Measurements from ENCODE around the gene ISL2.
"Not testable (repeated sequence)": the region's sequence is repeated elsewhere in the genome, so short reads cannot be mapped to it uniquely, and the experiment has no call there.

ISL2 gene

DNA sequence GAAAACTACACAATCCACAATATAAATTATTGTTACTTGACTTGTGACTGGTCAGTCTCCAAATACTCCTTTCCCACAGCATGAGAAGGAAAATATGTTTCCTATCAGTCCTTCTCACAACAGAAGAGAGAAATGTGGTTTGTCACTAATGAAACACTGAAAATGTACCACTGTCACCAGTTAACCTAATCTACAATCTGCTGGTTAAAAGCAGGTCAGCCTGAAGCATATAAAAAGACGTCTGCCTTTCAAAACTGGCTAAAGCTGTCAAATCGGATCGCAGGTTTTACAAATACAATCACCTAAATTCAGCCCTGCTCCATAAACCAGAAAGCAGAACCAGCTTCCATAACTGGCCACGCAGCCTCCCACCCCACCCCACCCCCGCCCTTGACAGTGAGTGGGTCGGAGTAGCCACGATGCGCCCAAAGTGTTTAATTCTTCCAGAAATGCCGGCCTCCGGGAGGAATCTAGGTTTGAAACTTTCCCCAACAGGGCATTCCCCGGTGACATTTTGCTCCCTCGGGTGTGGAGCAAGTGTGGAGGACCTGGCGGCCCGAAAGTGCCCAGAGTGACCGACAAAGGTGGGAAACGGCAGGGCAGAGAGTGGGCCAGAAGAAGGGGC, 26.0 kb upstream of the ISL2 start:
- peaks cover 13% of the 10 kb centered on the region; the same call in 1 of the 2 replicates for H3K36me3 ChIP-seq
- peak overlapping the region; percentile 94 for H3K27ac ChIP-seq
- peaks cover 48% of the 10 kb centered on the region for H4K20me1 ChIP-seq
- H3K4me3 ChIP-seq: peak overlapping the region; percentile 95
- peaks cover 24% of the 10 kb centered on the region for H3K4me1 ChIP-seq
- no peak for TF ChIP-seq Cebpa-rat (IDR thresholded peaks at IDR 0.05)
- peak overlapping the region; percentile 94 for H3K9ac ChIP-seq
- peak overlapping the region; percentile 83 for H3K4me2 ChIP-seq
- no peaks in the 10 kb centered on the region for H3K9me3 ChIP-seq
- H3K27me3 ChIP-seq: no peaks in the 10 kb centered on the region

DNA sequence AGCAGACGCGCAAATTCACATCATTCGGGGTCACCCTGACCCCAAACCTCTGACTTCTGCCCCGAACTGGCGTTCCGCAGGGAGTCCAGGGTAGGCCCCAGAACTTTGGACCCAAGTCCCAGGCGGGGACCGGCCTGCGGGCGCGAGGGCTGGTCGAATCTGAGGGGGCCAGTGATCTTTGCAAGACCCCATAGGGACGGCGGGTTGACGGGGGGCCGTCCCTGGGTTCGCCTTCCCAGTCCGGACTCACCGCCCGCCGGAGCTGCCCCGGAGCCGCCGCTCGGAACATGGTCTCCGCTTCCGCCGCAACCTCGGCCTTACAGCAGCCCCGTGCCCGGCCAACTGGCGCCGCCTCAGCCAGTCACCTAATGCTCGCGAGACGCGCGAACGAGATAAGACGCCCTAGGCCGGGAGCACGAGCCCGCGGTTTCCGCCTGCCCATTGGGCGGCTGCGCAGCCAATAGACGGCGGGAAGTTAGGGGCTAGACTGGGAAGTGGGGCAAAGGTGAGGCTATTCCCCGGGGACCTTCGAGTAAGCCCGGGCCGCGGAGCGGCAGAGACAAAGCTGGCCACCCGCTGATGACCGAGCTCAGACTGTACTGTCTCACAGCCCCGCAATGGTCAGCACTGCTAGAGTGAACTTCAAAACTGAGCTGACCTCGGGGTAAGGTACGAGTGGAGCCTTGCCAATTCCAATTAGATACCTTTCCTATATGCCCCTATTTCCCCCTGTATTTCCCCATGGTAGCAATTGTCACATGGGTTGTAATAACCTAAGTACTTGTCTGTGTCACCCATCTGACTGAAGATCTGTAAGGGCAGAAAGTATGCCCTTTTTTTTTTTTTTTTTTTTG, 25.2 kb upstream of the ISL2 start, which contains the start of gene ETFA:
TSS of gene ETFA (minus strand) at position 370 of the 854 bp plus-strand sequence. CDS start at position 289, 81 bp downstream.
- H3K9me3 ChIP-seq: no peaks in the 10 kb centered on the region
- peaks cover 24% of the 10 kb centered on the region for H3K4me1 ChIP-seq
- H3K27me3 ChIP-seq: no peaks in the 10 kb centered on the region
- H4K20me1 ChIP-seq: peaks cover 41% of the 10 kb centered on the region
- peaks cover 13% of the 10 kb centered on the region; the same call in 1 of the 2 replicates for H3K36me3 ChIP-seq
- peak within 1 kb of the TSS; percentile 95 for H3K4me3 ChIP-seq
- H3K27ac ChIP-seq: peak within 1 kb of the TSS; percentile 94
- peak within 1 kb of the TSS; percentile 83 for H3K4me2 ChIP-seq
- peak within 1 kb of the TSS; percentile 94 for H3K9ac ChIP-seq
- no peak for TF ChIP-seq Cebpa-rat (IDR thresholded peaks at IDR 0.05)

- Histone ChIP-seq H3K9ac (no peak overlapping the region), H3K4me3 (no peak overlapping the region)
Observed at GRCh38 chr15:76312540-76313174, 23.9 kb upstream of the ISL2 start.

DNA sequence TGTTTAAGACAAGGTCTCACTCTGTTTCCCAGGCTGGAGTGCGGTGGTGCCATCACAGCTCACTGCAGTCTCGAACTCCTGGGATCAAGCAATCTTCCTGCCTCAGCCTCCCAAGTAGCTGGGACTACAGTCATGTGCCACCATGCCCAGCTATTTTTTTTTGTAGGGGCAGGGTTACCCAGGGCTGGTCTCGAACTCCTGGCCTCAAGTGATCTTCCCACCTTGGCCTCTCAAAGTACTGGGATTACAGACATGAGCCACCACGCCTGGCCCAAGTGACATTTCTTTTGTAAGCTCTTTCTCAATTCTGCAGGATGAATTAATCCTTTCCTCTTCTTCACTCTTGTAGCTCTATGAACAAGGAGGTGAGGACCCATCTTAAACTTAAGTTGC, 23.4 kb upstream of the ISL2 start:
- not testable (repeated sequence) for H3K4me3 ChIP-seq, H3K27ac ChIP-seq, H3K36me3 ChIP-seq, H3K4me2 ChIP-seq, H3K9ac ChIP-seq, H3K9me3 ChIP-seq, H3K27me3 ChIP-seq
- Histone ChIP-seq H3K4me1 (peaks cover 24% of the 10 kb centered on the region), H4K20me1 (peaks cover 22% of the 10 kb centered on the region)

More at GRCh38 chr15:76312540-76313174, 23.9 kb upstream of the ISL2 start:
- Histone ChIP-seq H3K9me3 (no peaks in the 10 kb centered on the region), H3K4me1 (peaks cover 24% of the 10 kb centered on the region), H3K4me2 (no peak overlapping the region), H3K27ac (no peak overlapping the region), H3K36me3 (peaks cover 13% of the 10 kb centered on the region; the same call in 1 of the 2 replicates), H4K20me1 (peaks cover 28% of the 10 kb centered on the region), H3K27me3 (no peaks in the 10 kb centered on the region)
- no peak for TF ChIP-seq Cebpa-rat (IDR thresholded peaks at IDR 0.05)

- peak overlapping the region; percentile 20; the same call in 1 of the 2 replicates for H3K4me2 ChIP-seq
Observed at GRCh38 chr15:76313731-76314130, 22.8 kb upstream of the ISL2 start.

DNA sequence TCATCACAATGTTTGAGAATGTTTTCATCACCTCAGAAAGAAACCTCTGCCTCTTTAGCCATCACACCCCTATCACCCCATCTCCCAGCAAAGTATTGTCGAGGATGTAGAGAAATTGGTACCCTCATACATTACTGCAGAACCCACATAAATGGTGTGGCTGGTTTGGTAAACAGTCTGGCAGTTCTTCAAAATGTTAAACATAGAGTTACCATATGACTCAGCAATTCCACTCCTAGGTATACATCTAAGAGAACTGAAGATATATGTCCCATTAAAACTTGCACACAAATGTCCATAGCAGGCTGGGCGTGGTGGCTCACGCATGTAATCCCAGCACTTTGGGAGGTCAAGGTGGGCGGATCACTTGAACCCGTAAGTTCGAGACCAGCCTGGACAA, 16.6 kb upstream of the ISL2 start:
- no peak overlapping the region for H3K4me2 ChIP-seq
- no peak overlapping the region for H3K9ac ChIP-seq
- no peaks in the 10 kb centered on the region for H4K20me1 ChIP-seq
- no peak overlapping the region for H3K27ac ChIP-seq
- H3K4me3 ChIP-seq: no peak overlapping the region
- H3K27me3 ChIP-seq: no peaks in the 10 kb centered on the region
- H3K9me3 ChIP-seq: no peaks in the 10 kb centered on the region
- TF ChIP-seq Cebpa-rat (IDR thresholded peaks at IDR 0.05): no peak
- no peaks in the 10 kb centered on the region for H3K36me3 ChIP-seq
- peaks cover 14% of the 10 kb centered on the region for H3K4me1 ChIP-seq

More at GRCh38 chr15:76313731-76314130, 22.8 kb upstream of the ISL2 start:
- Histone ChIP-seq H3K4me1 (peaks cover 24% of the 10 kb centered on the region), H3K9me3 (no peaks in the 10 kb centered on the region), H3K9ac (no peak overlapping the region), H3K36me3 (peaks cover 3% of the 10 kb centered on the region; the same call in 1 of the 2 replicates), H4K20me1 (peaks cover 17% of the 10 kb centered on the region), H3K27me3 (no peaks in the 10 kb centered on the region), H3K4me3 (no peak overlapping the region), H3K27ac (no peak overlapping the region)
- TF ChIP-seq Cebpa-rat (IDR thresholded peaks at IDR 0.05): no peak

DNA sequence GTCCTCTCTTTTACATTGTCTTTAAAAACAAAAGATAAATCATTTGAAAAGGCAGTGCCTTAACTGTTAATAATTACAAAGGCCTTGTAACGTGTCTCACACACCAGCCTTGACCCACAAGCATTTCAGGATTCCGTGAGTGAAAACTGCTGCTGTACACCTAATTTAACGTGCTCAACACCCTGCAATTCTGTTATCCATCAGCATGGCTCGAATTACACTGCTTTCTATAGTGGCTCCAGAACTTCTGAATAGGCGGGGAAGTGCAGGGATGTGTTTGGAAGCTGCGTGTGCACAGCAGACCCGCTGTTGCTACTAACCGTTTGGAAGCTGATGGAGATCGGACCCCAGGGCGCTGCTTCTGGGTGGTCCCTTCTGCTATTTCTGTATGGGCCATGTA, 15.4 kb upstream of the ISL2 start:
- Histone ChIP-seq H3K4me1 (peaks cover 14% of the 10 kb centered on the region), H3K9ac (no peak overlapping the region), H3K4me2 (no peak overlapping the region), H3K36me3 (no peaks in the 10 kb centered on the region), H3K9me3 (no peaks in the 10 kb centered on the region), H3K27me3 (no peaks in the 10 kb centered on the region), H3K27ac (no peak overlapping the region), H3K4me3 (no peak overlapping the region), H4K20me1 (no peaks in the 10 kb centered on the region)
- TF ChIP-seq Cebpa-rat (IDR thresholded peaks at IDR 0.05): no peak

DNA sequence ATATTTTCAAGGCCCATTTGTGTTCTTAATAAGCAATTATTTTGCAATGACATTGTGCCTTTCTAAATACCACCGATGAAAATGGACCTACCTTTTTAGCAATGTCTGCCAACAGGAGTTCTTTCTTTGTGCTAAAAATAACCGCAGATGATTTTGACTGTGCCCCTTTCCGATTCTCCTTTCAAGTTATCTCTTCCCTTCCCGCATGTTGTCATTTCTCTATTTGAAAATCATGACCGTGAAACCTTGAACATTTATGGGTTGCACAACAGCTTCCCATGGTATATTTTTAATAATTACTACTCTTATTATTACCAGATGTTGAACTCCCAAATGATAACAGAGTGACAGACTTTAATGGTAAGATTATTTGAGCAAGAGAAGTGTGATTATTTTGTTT, 15.0 kb upstream of the ISL2 start:
- peaks cover 14% of the 10 kb centered on the region for H3K4me1 ChIP-seq
- H3K4me3 ChIP-seq: no peak overlapping the region
- no peaks in the 10 kb centered on the region for H3K9me3 ChIP-seq
- H3K27me3 ChIP-seq: no peaks in the 10 kb centered on the region
- TF ChIP-seq Cebpa-rat (IDR thresholded peaks at IDR 0.05): no peak
- no peak overlapping the region for H3K9ac ChIP-seq
- H3K36me3 ChIP-seq: no peaks in the 10 kb centered on the region
- H3K27ac ChIP-seq: no peak overlapping the region
- no peak overlapping the region for H3K4me2 ChIP-seq
- no peaks in the 10 kb centered on the region for H4K20me1 ChIP-seq

DNA sequence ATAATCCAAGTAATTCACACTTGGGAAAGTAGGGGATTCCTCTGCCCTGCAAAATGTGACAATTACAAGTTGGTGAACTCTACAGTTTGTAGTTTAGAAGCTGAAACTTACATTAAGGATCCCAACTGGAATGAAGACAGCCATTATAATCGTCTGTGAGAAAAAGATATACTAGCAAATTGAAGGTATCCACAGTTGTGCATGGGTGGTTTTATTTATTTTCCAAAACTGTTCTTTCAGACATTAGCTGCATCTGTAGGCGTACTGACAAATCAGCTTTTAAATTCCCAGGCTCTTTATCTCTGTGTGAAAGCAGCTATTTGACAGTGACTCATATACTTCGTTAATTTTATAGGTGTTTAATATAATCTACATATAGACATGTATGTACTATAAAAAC, 12.5 kb upstream of the ISL2 start:
- H4K20me1 ChIP-seq: no peaks in the 10 kb centered on the region
- TF ChIP-seq Cebpa-rat (IDR thresholded peaks at IDR 0.05): no peak

More for the DNA sequence above, 12.5 kb upstream of the ISL2 start:
- Histone ChIP-seq H3K27me3 (no peaks in the 10 kb centered on the region), H3K4me2 (no peak overlapping the region), H3K4me1 (peaks cover 14% of the 10 kb centered on the region), H3K9ac (no peak overlapping the region), H3K27ac (no peak overlapping the region), H3K36me3 (no peaks in the 10 kb centered on the region), H3K4me3 (no peak overlapping the region), H3K9me3 (no peaks in the 10 kb centered on the region)
